ENCODE results near the gene HNF4A. TPM values are rescaled to one million over a fixed set of nuclear protein-coding genes. Genes with fewer than 3 reads are reported as not detected.
A peak's percentile ranks its signal among the peaks of the same experiment; 100 is the strongest.

The HNF4A gene
- total and polyA plus RNA-seq, 2 of the 13 experiments (the other 11 are each of a cell fraction or from before 2014, with no cell fraction given) = 80.9 to 169 TPM

DNA sequence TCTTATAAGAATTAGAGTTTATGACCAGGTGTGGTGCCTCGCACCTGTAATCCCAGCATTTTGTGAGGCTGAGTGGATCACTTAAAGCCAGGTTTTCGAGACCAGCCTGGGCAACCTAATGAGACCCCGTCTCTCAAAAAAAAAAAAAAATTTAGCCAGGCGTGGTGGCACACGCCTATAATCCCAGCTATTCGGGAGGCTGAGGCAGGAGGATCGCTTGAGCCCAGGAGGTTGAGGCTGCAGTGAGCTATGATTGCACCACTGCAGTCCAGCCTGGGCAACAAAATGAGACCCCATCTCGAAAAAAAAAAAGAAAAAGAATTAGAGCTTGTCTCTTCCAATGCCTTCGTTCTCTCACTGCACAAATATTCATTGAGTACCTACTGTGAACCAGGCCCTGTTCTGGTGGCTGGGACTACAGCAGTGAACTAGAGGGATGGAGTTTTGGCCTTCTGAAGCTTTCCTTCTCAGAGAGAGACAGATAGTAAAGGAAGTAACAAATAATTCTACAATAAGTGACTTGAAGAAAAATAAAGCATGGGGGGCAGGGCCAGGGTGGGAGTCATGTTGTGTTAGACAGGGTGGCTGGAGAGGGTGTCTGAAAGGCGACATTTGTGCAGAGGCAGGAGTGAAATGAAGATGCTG, 56.4 kb downstream of the HNF4A start (continued):
- TF ChIP-seq, protein P1, sequence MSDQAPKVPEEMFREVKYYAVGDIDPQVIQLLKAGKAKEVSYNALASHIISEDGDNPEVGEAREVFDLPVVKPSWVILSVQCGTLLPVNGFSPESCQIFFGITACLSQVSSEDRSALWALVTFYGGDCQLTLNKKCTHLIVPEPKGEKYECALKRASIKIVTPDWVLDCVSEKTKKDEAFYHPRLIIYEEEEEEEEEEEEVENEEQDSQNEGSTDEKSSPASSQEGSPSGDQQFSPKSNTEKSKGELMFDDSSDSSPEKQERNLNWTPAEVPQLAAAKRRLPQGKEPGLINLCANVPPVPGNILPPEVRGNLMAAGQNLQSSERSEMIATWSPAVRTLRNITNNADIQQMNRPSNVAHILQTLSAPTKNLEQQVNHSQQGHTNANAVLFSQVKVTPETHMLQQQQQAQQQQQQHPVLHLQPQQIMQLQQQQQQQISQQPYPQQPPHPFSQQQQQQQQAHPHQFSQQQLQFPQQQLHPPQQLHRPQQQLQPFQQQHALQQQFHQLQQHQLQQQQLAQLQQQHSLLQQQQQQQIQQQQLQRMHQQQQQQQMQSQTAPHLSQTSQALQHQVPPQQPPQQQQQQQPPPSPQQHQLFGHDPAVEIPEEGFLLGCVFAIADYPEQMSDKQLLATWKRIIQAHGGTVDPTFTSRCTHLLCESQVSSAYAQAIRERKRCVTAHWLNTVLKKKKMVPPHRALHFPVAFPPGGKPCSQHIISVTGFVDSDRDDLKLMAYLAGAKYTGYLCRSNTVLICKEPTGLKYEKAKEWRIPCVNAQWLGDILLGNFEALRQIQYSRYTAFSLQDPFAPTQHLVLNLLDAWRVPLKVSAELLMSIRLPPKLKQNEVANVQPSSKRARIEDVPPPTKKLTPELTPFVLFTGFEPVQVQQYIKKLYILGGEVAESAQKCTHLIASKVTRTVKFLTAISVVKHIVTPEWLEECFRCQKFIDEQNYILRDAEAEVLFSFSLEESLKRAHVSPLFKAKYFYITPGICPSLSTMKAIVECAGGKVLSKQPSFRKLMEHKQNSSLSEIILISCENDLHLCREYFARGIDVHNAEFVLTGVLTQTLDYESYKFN (CRISPR knock-in tag; conservative IDR thresholded peaks at IDR 0.05) = no peak
- TF ChIP-seq ZNF468 (CRISPR knock-in tag; IDR thresholded peaks at IDR 0.05) (no peak), ZSCAN22 (CRISPR knock-in tag; IDR thresholded peaks at IDR 0.05) (no peak), ZNF34 (CRISPR knock-in tag; IDR thresholded peaks at IDR 0.05; ENCODE audit: borderline replicate concordance) (no peak), ZNF570 (CRISPR knock-in tag; IDR thresholded peaks at IDR 0.05; ENCODE audit: borderline replicate concordance) (0 out of 2 replicates have a peak, but pooled peaks have one; percentile 11), AKAP8 (CRISPR knock-in tag; IDR thresholded peaks at IDR 0.05) (no peak), ZNF44 (CRISPR knock-in tag; IDR thresholded peaks at IDR 0.05) (no peak), ZNF549 (CRISPR knock-in tag; IDR thresholded peaks at IDR 0.05) (no peak), ZNF317 (CRISPR knock-in tag; IDR thresholded peaks at IDR 0.05) (no peak), ZNF670 (CRISPR knock-in tag; IDR thresholded peaks at IDR 0.05; ENCODE audit: borderline replicate concordance) (no peak), AHR (CRISPR knock-in tag; IDR thresholded peaks at IDR 0.05) (no peak), ZNF792 (CRISPR knock-in tag; IDR thresholded peaks at IDR 0.05) (no peak), ZFP37 (CRISPR knock-in tag; IDR thresholded peaks at IDR 0.05; ENCODE audit: borderline replicate concordance) (peak; percentile 64; the same call in 1 of the 2 replicates), RAD21 (CRISPR knock-in tag; IDR thresholded peaks at IDR 0.05) (no peak), RXRB (CRISPR knock-in tag; IDR thresholded peaks at IDR 0.05; ENCODE audit: borderline replicate concordance) (no peak), SP1 (IDR thresholded peaks at IDR 0.05) (no peak), SP1 (CRISPR knock-in tag; IDR thresholded peaks at IDR 0.05) (no peak), ZBTB3 (CRISPR knock-in tag; IDR thresholded peaks at IDR 0.05; ENCODE audit: borderline replicate concordance, low read depth) (peak; percentile 48; the same call in 1 of the 2 replicates), ZNF160 (CRISPR knock-in tag; IDR thresholded peaks at IDR 0.05) (no peak), GFI1 (CRISPR knock-in tag; IDR thresholded peaks at IDR 0.05; ENCODE audit: borderline replicate concordance) (no peak), ZNF652 (CRISPR knock-in tag; IDR thresholded peaks at IDR 0.05; ENCODE audit: borderline replicate concordance, low read depth) (no peak)
- TF ChIP-seq, protein P2, sequence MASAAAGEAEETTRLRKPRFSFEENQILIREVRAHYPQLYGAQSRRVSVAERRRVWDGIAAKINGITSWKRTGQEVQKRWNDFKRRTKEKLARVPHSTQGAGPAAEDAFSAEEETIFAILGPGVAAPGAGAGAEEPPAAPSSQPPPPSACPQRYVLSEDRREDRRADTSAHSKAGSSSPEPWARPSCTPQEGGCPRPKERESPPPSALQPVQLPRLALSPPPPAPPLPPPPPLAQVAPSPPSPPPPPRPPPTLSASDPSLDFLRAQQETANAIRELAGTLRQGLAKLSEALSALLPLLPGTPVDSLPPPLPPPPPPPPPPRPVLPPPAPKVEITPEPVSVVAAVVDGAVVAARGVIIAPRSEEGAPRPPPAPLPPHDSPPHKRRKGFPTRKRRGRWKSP (CRISPR knock-in tag; IDR thresholded peaks at IDR 0.05) = peak; percentile 8; the same call in 1 of the 2 replicates
- TF ChIP-seq, protein P3, sequence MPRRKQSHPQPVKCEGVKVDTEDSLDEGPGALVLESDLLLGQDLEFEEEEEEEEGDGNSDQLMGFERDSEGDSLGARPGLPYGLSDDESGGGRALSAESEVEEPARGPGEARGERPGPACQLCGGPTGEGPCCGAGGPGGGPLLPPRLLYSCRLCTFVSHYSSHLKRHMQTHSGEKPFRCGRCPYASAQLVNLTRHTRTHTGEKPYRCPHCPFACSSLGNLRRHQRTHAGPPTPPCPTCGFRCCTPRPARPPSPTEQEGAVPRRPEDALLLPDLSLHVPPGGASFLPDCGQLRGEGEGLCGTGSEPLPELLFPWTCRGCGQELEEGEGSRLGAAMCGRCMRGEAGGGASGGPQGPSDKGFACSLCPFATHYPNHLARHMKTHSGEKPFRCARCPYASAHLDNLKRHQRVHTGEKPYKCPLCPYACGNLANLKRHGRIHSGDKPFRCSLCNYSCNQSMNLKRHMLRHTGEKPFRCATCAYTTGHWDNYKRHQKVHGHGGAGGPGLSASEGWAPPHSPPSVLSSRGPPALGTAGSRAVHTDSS (CRISPR knock-in tag; conservative IDR thresholded peaks at IDR 0.05) = no peak
- TF ChIP-seq, protein P4, sequence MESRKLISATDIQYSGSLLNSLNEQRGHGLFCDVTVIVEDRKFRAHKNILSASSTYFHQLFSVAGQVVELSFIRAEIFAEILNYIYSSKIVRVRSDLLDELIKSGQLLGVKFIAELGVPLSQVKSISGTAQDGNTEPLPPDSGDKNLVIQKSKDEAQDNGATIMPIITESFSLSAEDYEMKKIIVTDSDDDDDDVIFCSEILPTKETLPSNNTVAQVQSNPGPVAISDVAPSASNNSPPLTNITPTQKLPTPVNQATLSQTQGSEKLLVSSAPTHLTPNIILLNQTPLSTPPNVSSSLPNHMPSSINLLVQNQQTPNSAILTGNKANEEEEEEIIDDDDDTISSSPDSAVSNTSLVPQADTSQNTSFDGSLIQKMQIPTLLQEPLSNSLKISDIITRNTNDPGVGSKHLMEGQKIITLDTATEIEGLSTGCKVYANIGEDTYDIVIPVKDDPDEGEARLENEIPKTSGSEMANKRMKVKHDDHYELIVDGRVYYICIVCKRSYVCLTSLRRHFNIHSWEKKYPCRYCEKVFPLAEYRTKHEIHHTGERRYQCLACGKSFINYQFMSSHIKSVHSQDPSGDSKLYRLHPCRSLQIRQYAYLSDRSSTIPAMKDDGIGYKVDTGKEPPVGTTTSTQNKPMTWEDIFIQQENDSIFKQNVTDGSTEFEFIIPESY (CRISPR knock-in tag; IDR thresholded peaks at IDR 0.05) = no peak
